ENCODE data around the gene DHX29.

DHX29 gene

GRCh38 chr5:55232271-55232984 is 75.1 kb downstream of the DHX29 start:
- DNase-seq (ENCODE audit: extremely low read depth, low read depth): no peak

GRCh38 chr5:55231919-55232270 is 75.6 kb downstream of the DHX29 start:
- no peak for DNase-seq (ENCODE audit: extremely low read depth, low read depth)
- no peak for TF ChIP-seq CTCF (IDR thresholded peaks at IDR 0.05; ENCODE audit: low read depth, low read length)

More at GRCh38 chr5:55232271-55232984, 75.1 kb downstream of the DHX29 start:
- TF ChIP-seq CTCF (IDR thresholded peaks at IDR 0.05; ENCODE audit: low read depth, low read length): no peak

GRCh38 chr5:55231029-55231918 is 76.2 kb downstream of the DHX29 start:
- TF ChIP-seq CTCF (IDR thresholded peaks at IDR 0.05; ENCODE audit: low read depth, low read length): no peak

GRCh38 chr5:55230086-55230629 is 77.3 kb downstream of the DHX29 start:
- DNase-seq (ENCODE audit: extremely low read depth, low read depth): no peak
- no peak for TF ChIP-seq CTCF (IDR thresholded peaks at IDR 0.05; ENCODE audit: low read depth, low read length)

More at GRCh38 chr5:55231029-55231918, 76.2 kb downstream of the DHX29 start:
- DNase-seq (ENCODE audit: extremely low read depth, low read depth): no peak

GRCh38 chr5:55227664-55228430 is 79.6 kb downstream of the DHX29 start:
- DNase-seq (ENCODE audit: extremely low read depth, low read depth): no peak
- TF ChIP-seq CTCF (IDR thresholded peaks at IDR 0.05; ENCODE audit: low read depth, low read length): no peak

- DNase-seq (ENCODE audit: extremely low read depth, low read depth): no peak
- TF ChIP-seq CTCF (IDR thresholded peaks at IDR 0.05; ENCODE audit: low read depth, low read length): no peak; the same call in 1 of the 2 replicates
Observed at GRCh38 chr5:55226934-55227663, 80.4 kb downstream of the DHX29 start, which contains the start of gene MCIDAS. Gene MCIDAS, minus strand, starts transcription at chr5:55227315. Its CDS starts 177 bp downstream, at chr5:55227138.
